ENCODE measurements around the gene FBXO48.

Gene FBXO48

GRCh38 chr2:68420254-68420910 lies 46.7 kb downstream of the FBXO48 start:
- in situ Hi-C loops (cut with HindIII; ENCODE audit: low pct_ligation_motif_present, low pct_unique_long_range_greater_than_20kb, low sequenced_read_pairs), result no loop called here
- no peak for DNase-seq

DNA sequence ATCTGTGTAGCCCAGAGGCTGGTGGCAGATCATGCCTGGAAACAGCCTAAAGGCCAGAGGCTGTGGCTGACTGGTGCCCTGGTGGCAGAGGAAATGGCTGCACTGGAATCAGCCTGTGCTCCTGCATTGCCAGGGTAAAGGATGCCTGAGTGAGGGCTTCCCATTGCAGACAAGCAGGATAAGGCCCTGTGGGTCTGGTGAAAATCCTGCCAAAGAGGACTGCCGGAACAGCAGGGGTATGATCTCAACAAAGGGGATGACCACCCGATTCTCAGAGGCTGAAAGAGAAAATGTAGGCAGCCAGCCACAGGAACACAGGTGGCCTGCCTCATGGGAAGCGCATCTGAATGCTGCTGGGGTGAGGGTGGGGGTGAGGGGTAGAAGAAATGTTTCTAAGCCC lies 48.2 kb downstream of the FBXO48 start:
- DNase-seq, result no peak

DNA sequence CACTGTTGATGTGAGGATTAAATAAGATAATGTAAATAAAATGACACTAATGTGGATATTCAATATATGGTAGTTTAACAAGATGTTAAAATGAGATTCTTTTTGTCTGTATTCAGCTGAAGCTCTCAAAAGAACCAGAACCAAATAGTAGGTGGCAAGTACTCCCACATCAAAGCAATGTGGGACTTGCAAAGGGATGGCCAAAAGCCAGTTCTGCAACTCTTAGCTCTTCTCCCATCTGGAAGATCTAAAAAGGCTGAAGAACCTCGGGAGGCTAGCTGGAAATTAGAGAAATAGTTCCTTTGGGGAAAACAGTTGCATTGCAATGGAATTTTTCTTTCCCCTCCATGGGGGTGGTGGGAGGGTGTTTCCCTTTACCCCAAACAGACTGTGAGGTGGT lies 48.7 kb downstream of the FBXO48 start:
- in situ Hi-C loops (cut with HindIII; ENCODE audit: low pct_ligation_motif_present, low pct_unique_long_range_greater_than_20kb, low sequenced_read_pairs), result no loop called here
- no peak for DNase-seq

More for the DNA sequence above, 48.2 kb downstream of the FBXO48 start:
- in situ Hi-C loops (cut with HindIII; ENCODE audit: low pct_ligation_motif_present, low pct_unique_long_range_greater_than_20kb, low sequenced_read_pairs), result no loop called here

DNA sequence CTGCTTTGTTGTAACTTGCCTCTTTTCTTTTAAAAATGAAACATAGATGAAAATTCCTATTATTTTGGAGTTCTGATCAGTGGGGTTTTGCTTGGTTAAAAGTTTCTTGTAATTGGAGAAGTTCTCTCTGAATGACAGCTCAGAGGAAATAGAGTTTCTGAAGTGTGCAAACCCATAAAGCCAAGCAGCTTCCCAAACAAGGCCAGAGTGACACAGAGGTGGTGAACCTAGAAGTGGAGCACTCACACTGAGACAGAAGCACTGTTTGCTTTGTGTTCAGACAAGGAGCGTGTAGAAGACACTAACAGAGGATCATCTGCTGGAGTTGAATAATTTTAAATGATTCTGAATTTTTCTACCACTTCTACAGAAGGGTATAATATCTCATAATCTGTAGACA lies 49.2 kb downstream of the FBXO48 start:
- no peak for DNase-seq
- in situ Hi-C loops (cut with HindIII; ENCODE audit: low pct_ligation_motif_present, low pct_unique_long_range_greater_than_20kb, low sequenced_read_pairs), result no loop called here

DNA sequence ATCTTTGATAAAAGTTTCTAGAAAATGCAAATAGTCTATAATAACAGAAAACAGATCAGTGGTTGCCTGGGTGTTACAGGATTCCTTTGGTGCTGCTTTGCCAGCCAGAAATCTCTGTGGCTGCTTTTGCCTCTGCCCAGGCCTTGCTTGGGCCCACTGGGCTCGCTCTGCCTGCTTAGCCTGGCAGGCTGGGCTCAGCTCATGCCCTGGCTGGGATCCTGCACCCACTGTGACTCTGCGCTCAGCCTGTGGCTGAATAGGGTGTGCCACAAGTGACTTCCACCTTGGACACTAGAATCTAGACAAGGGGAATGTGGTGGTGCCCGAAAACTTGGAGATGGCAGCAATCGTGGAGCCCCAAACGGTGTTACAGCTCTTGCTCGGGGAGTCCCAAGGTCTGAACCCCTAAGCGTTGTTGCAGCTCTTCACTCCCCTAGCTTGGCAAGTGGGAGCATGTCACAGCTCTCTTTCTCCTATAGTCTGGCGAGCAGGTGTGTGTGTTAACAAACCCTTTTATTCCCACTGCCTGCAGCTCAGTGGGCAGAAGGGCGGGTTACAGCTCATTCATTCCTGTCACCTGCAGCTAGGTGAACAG lies 50.9 kb downstream of the FBXO48 start:
- in situ Hi-C loops (cut with HindIII; ENCODE audit: low pct_ligation_motif_present, low pct_unique_long_range_greater_than_20kb, low sequenced_read_pairs), result no loop called here
- no peak for DNase-seq

- no peak for DNase-seq
- in situ Hi-C loops (cut with HindIII; ENCODE audit: low pct_ligation_motif_present, low pct_unique_long_range_greater_than_20kb, low sequenced_read_pairs), result no loop called here
Measured at GRCh38 chr2:68415521-68415920, 51.6 kb downstream of the FBXO48 start.

GRCh38 chr2:68414876-68415275 lies 52.2 kb downstream of the FBXO48 start:
- DNase-seq, result no peak
- in situ Hi-C loops (cut with HindIII; ENCODE audit: low pct_ligation_motif_present, low pct_unique_long_range_greater_than_20kb, low sequenced_read_pairs), result no loop called here

- no peak for DNase-seq
- in situ Hi-C loops (cut with HindIII; ENCODE audit: low pct_ligation_motif_present, low pct_unique_long_range_greater_than_20kb, low sequenced_read_pairs), result no loop called here
Measured at GRCh38 chr2:68414452-68414851, 52.6 kb downstream of the FBXO48 start.

- in situ Hi-C loops (cut with HindIII; ENCODE audit: low pct_ligation_motif_present, low pct_unique_long_range_greater_than_20kb, low sequenced_read_pairs), result no loop called here
- no peak for DNase-seq
Measured at GRCh38 chr2:68413466-68413865, 53.6 kb downstream of the FBXO48 start.

DNA sequence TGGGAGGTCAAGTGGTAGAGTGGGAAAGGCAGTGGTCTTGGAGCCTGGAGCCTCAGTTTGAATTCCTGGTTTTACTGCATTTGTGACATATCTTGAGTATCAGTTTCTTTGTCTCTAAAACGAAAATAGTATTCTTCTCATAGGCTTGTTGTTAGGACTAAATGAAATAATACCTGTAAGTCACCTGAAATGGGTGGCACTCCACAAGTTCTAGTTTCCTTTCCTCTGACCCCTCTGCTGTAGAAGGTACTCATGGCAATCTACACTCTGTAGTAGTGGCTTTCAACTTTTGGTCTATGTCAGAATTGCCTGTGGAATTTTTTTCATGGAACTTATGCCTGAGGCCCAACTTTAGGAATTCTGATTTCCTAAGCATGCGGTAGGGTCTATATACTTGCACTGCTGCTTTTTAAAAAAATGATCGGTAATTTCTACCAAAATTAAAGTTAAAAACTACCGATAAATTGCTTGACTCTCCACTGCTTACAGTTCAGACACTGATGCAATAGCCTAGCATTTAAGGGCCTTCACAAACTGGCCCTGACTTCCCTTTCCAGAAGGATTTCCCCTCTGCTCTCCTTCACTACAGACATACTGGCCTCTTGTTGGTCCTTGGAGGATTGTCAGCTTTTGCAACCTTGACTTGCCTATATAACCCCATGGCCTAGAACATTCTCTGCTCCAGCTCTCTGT lies 54.8 kb downstream of the FBXO48 start:
- DNase-seq, result no peak
- in situ Hi-C loops (cut with HindIII; ENCODE audit: low pct_ligation_motif_present, low pct_unique_long_range_greater_than_20kb, low sequenced_read_pairs), result no loop called here

DNA sequence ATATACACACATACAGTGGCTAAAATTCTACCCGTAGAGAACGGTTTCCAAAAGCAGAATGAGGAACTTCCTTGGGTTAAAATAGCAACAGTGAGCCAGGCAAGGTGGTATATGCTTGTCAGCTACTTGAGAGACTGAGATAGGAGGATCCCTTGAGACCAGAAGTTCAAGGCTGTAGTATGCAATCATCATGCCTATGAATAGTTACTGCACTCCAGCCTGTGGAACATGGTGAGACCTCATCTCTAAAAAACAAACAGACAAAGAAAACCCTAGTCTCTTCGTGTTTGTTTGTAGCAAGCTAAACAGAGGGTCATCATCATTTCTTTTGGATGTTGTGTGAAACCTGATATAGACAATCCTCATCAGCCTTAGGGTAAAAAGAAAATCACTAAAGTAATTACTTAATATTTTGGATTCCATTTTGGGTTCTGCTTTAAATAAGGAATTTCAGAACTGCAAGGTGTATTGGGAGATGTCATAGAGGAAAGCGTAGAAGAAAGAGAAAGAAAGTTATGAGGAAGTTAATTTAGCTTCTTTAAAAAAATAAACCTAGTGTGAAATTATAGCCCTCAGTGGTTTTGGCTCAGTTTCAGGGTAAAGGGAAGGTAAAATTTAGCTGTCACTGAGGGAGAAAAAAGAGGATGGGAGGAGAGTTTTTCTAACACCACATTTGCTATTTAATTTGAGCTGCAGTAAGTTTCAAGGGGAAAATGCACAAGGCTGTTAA lies 55.5 kb downstream of the FBXO48 start:
- no peak for DNase-seq
- in situ Hi-C loops (cut with HindIII; ENCODE audit: low pct_ligation_motif_present, low pct_unique_long_range_greater_than_20kb, low sequenced_read_pairs), result no loop called here

Measured in ACHN (cell line).